Measurements from ENCODE around the gene LRP4.

GRCh38 chr11:46874586-46874985 is 43.8 kb downstream of the LRP4 start:
- TF ChIP-seq CTCF (IDR thresholded peaks at IDR 0.05; ENCODE audit: low read length) (no peak), EZH2 (optimal IDR thresholded peaks at IDR 0.05; ENCODE audit: low read depth, low read length) (no peak), EZH2phosphoT487 (IDR thresholded peaks at IDR 0.05; ENCODE audit: low read length) (no peak)
